Panc1 (cell line): ENCODE data around the gene IL17RB.

Experiments used
- POLR2AphosphoS5 ChIP-seq: IDR thresholded peaks from 2 replicates; pipeline ENCODE4 v1.6.1; 2012; ENCODE audit warnings: mild to moderate bottlenecking, low read depth, low read length, moderate library complexity
- TCF7L2 ChIP-seq: IDR thresholded peaks from 2 replicates; pipeline ENCODE4 v1.6.1; 2011; ENCODE audit warnings: mild to moderate bottlenecking, low read depth, low read length, inconsistent platforms
- TF ChIP-seq, protein P1 (sequence below): fragments of 450-650 bp; IDR thresholded peaks from 2 replicates; pipeline ENCODE4 v1.5.1; 2017; ENCODE audit warnings: mild to moderate bottlenecking

DNA sequence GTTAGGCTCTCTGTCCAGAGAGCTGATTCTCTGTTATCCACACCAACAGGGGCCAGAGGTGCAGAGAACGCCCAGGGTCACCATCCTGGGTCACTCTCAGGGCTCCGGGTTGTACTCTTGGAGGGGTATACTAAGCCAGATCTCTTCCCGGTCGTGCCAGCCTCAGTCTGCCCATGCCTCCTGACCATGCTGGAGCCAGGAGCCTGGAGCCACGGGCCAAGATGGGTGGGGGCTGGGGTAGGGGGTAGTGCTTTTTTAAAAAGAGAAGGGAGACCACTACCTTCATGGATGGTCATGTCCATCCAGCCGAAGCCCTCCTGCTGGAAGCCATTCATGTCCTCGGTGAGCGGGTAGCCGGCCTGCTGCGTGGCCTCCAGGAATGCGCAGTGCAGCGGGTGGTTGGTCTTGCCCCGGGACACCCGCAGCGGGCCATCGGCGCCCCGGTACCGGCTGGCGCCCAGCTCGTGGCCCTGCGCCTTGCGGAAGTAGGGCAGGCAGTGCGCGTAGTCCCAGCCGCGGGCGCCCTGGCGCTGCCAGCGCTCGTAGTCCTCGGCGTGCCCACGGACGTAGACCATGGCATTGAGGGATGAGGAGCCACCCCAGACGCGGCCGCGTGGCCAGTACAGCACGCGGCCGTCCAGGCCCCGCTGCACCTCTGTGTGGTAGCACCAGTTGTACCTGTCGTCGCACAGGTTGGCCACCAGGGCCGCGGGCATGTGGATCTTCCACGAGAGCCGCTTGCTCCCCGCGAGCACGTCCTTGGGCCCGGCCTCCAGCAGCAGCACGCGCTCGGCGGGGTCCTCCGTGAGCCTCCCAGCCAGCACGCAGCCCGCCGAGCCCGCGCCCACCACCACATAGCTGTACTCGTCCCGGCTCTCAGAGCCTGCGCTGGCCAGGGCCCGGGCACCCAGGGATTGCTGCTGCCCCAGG, 23.1 kb upstream of the IL17RB start:
- TF ChIP-seq, protein P1, sequence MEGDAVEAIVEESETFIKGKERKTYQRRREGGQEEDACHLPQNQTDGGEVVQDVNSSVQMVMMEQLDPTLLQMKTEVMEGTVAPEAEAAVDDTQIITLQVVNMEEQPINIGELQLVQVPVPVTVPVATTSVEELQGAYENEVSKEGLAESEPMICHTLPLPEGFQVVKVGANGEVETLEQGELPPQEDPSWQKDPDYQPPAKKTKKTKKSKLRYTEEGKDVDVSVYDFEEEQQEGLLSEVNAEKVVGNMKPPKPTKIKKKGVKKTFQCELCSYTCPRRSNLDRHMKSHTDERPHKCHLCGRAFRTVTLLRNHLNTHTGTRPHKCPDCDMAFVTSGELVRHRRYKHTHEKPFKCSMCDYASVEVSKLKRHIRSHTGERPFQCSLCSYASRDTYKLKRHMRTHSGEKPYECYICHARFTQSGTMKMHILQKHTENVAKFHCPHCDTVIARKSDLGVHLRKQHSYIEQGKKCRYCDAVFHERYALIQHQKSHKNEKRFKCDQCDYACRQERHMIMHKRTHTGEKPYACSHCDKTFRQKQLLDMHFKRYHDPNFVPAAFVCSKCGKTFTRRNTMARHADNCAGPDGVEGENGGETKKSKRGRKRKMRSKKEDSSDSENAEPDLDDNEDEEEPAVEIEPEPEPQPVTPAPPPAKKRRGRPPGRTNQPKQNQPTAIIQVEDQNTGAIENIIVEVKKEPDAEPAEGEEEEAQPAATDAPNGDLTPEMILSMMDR = no peak
- TF ChIP-seq TCF7L2 (no peak), POLR2AphosphoS5 (no peak)
